GM18519 (cell line): ENCODE results near the gene NADSYN1.

Experiments used
- ATAC-seq: cut with Tn5 transposase; IDR thresholded peaks from one replicate; pipeline ENCODE4 v1.9.1; 2021; ENCODE audit warnings: mild to moderate bottlenecking, moderate library complexity; ENCODE audit not compliant: unreplicated experiment, low FRiP score

NADSYN1 gene

GRCh38 chr11:71448257-71449171, 4.5 kb upstream of the NADSYN1 start, which contains the start of gene DHCR7:
Gene DHCR7 (minus strand): TSS chr11:71448393. CDS start chr11:71444952, 3,441 bp downstream.
- peak; percentile 76 for ATAC-seq

GRCh38 chr11:71449596-71449995, 3.4 kb upstream of the NADSYN1 start:
- no peak for ATAC-seq

GRCh38 chr11:71450507-71450906, 2.5 kb upstream of the NADSYN1 start:
- ATAC-seq: no peak

GRCh38 chr11:71450939-71451338, 2.1 kb upstream of the NADSYN1 start:
- no peak for ATAC-seq

GRCh38 chr11:71451596-71452198, 1.3 kb upstream of the NADSYN1 start:
- no peak for ATAC-seq

- no peak for ATAC-seq
Observed at GRCh38 chr11:71452199-71453036, 585 bp upstream of the NADSYN1 start.

- no peak for ATAC-seq
Observed at GRCh38 chr11:71453918-71454304, 908 bp downstream of the NADSYN1 start.

GRCh38 chr11:71454470-71455113, 1.6 kb downstream of the NADSYN1 start:
- no peak for ATAC-seq

GRCh38 chr11:71456294-71456693, 3.3 kb downstream of the NADSYN1 start:
- ATAC-seq: no peak

GRCh38 chr11:71456831-71457230, 3.8 kb downstream of the NADSYN1 start:
- ATAC-seq: no peak

- no peak for ATAC-seq
Observed at GRCh38 chr11:71458146-71459070, 5.4 kb downstream of the NADSYN1 start.

- ATAC-seq: no peak
Observed at GRCh38 chr11:71459076-71459766, 6.2 kb downstream of the NADSYN1 start.

GRCh38 chr11:71459767-71460320, 6.8 kb downstream of the NADSYN1 start:
- ATAC-seq: no peak

GRCh38 chr11:71461696-71462095, 8.7 kb downstream of the NADSYN1 start:
- ATAC-seq: no peak

GRCh38 chr11:71462726-71463125, 9.7 kb downstream of the NADSYN1 start:
- no peak for ATAC-seq

GRCh38 chr11:71463331-71464211, 10.6 kb downstream of the NADSYN1 start:
- no peak for ATAC-seq

- ATAC-seq: no peak
Observed at GRCh38 chr11:71465054-71465453, 12.1 kb downstream of the NADSYN1 start.

GRCh38 chr11:71466358-71466757, 13.4 kb downstream of the NADSYN1 start:
- ATAC-seq: no peak
